GM23338 (cell line): ENCODE results near the gene NDUFV1. TPM values are rescaled to one million over a fixed set of nuclear protein-coding genes. Genes with fewer than 3 reads are reported as not detected.

Experiments used
- ATAC-seq: fragments of 200-7000 bp; cut with Tn5 transposase; 3 replicates; pipeline ENCODE4 v1.9.1; 2020
- DNase-seq: peaks from one replicate; pipeline ENCODE4 v3.0.0-alpha.2; 2015; ENCODE audit warnings: low spot score
- H2AFZ ChIP-seq: fragments of 200-600 bp; sonication (generic); 2 replicates; pipeline ENCODE4 v1.8.0; 2016; ENCODE audit warnings: antibody characterized with exemption, mild to moderate bottlenecking, moderate library complexity
- H3F3A ChIP-seq: fragments of 200-600 bp; sonication (generic); replicated peaks from 2 replicates; pipeline ENCODE4 v1.8.0; 2017; ENCODE audit warnings: antibody characterized with exemption, mixed run types, low read depth
- H3K27ac ChIP-seq: fragments of 200-600 bp; sonication (generic); 2 replicates; pipeline ENCODE4 v1.6.1; 2016; ENCODE audit warnings: low read depth
- H3K27me3 ChIP-seq: fragments of 200-600 bp; sonication (generic); 2 replicates; pipeline ENCODE4 v1.8.0; 2016; ENCODE audit warnings: mild to moderate bottlenecking, mixed run types, moderate library complexity; ENCODE audit not compliant: insufficient read depth
- H3K36me3 ChIP-seq: fragments of 200-600 bp; sonication (generic); 2 replicates; pipeline ENCODE4 v1.8.0; 2016; ENCODE audit warnings: mild to moderate bottlenecking; ENCODE audit not compliant: insufficient read depth
- H3K4me1 ChIP-seq: fragments of 200-600 bp; sonication (generic); 2 replicates; pipeline ENCODE4 v1.8.0; 2016; ENCODE audit warnings: mild to moderate bottlenecking, moderate library complexity; ENCODE audit not compliant: insufficient read depth
- H3K4me2 ChIP-seq: fragments of 200-600 bp; sonication (generic); 2 replicates; pipeline ENCODE4 v1.7.1; 2017; ENCODE audit warnings: mixed run types
- H3K4me3 ChIP-seq: fragments of 200-600 bp; sonication (generic); 2 replicates; pipeline ENCODE4 v1.6.1; 2016; ENCODE audit warnings: mixed run types
- H3K79me2 ChIP-seq: fragments of 200-600 bp; sonication (generic); replicated peaks from 2 replicates; pipeline ENCODE4 v1.8.0; 2017; ENCODE audit warnings: mild to moderate bottlenecking; ENCODE audit not compliant: insufficient read depth
- H3K9me2 ChIP-seq: fragments of 200-600 bp; sonication (generic); 2 replicates; pipeline ENCODE4 v1.8.0; 2017; ENCODE audit not compliant: insufficient read depth
- H4K20me1 ChIP-seq: fragments of 200-600 bp; sonication (generic); replicated peaks from 2 replicates; pipeline ENCODE4 v1.8.0; 2017; ENCODE audit warnings: mild to moderate bottlenecking; ENCODE audit not compliant: insufficient read depth
- H3K27ac Mint-ChIP-seq: 2 replicates; pipeline ENCODE4 v1.8.0; 2020; ENCODE audit warnings: inconsistent platforms, mild to moderate bottlenecking, moderate library complexity, mixed read lengths
- H3K27me3 Mint-ChIP-seq: 3 replicates; pipeline ENCODE4 v1.8.0; 2022; ENCODE audit warnings: low read depth, mild to moderate bottlenecking, moderate library complexity, mixed read lengths, inconsistent platforms; ENCODE audit not compliant: insufficient read depth, poor library complexity
- H3K36me3 Mint-ChIP-seq: 3 replicates; pipeline ENCODE4 v1.8.0; 2021; ENCODE audit warnings: low read depth, mild to moderate bottlenecking, inconsistent platforms, moderate library complexity, mixed read lengths
- H3K4me1 Mint-ChIP-seq: 3 replicates; pipeline ENCODE4 v1.8.0; 2020; ENCODE audit warnings: mild to moderate bottlenecking, inconsistent platforms, mixed read lengths
- H3K4me3 Mint-ChIP-seq: 3 replicates; pipeline ENCODE4 v1.8.0; 2021; ENCODE audit warnings: moderate library complexity, mild to moderate bottlenecking, inconsistent platforms, mixed read lengths
- H3K9me3 Mint-ChIP-seq: 3 replicates; pipeline ENCODE4 v1.8.0; 2020; ENCODE audit warnings: moderate library complexity, mild to moderate bottlenecking, inconsistent platforms, mixed read lengths
- CREB1 ChIP-seq: fragments of 250-450 bp; sonication (Bioruptor Pico); IDR thresholded peaks from 2 replicates; pipeline ENCODE4 v1.5.0; 2020; ENCODE audit warnings: low read depth, mild to moderate bottlenecking, moderate library complexity
- EZH2phosphoT487 ChIP-seq: fragments of 200-600 bp; sonication (generic); IDR thresholded peaks from one replicate; pipeline ENCODE4 v1.8.1; 2018; ENCODE audit warnings: antibody characterized with exemption; ENCODE audit not compliant: unreplicated experiment
- JUNB ChIP-seq: IDR thresholded peaks from one replicate; pipeline ENCODE4 v1.6.1; 2016; ENCODE audit warnings: antibody characterized with exemption; ENCODE audit not compliant: unreplicated experiment
- POLR2AphosphoS5 ChIP-seq: IDR thresholded peaks from 2 replicates; pipeline ENCODE4 v1.6.1; 2016; ENCODE audit warnings: antibody characterized with exemption, low read depth
- STAT1 ChIP-seq: IDR thresholded peaks from one replicate; pipeline ENCODE4 v1.6.1; 2016; ENCODE audit warnings: antibody characterized with exemption; ENCODE audit not compliant: unreplicated experiment
- ZNF114 ChIP-seq: fragments of 250-450 bp; sonication (Bioruptor Pico); IDR thresholded peaks from 2 replicates; pipeline ENCODE4 v1.5.0; 2020; ENCODE audit warnings: mild to moderate bottlenecking, moderate library complexity
- ZNF331 ChIP-seq: fragments of 250-450 bp; sonication (Bioruptor Pico); IDR thresholded peaks from 2 replicates; pipeline ENCODE4 v1.5.0; 2020; ENCODE audit warnings: low read depth, mild to moderate bottlenecking, moderate library complexity
- polyA plus RNA-seq: library from polyadenylated mRNA; unstranded; fragments of >200 nt; fragmentation: Nextera tagmentation; extraction: Ambion mirVana; gene quantifications from 2 replicates; pipeline ENCODE4 v1.2.1, GENCODE V29; 2016
- total RNA-seq: library from RNA; depleted of rRNA; stranded (reverse); fragments of >200 nt; shearing (Covaris generic); gene quantifications from 2 replicates; pipeline ENCODE4 v1.2.3, GENCODE V29; 2014
- TF ChIP-seq, protein P1 (sequence below): IDR thresholded peaks from 2 replicates; pipeline ENCODE4 v1.6.1; 2016; ENCODE audit warnings: antibody characterized with exemption
- TF ChIP-seq, protein P2 (sequence below): IDR thresholded peaks from one replicate; pipeline ENCODE4 v1.6.1; 2018; ENCODE audit warnings: antibody characterized with exemption; ENCODE audit not compliant: unreplicated experiment
- TF ChIP-seq, protein P3 (sequence below), 2 experiments: fragments of 200-600 bp in 1 of 2; sonication (generic) in 1 of 2; conservative IDR thresholded peaks; 2 replicates each; pipeline versions ENCODE4 v1.5.1 to v1.6.1; 2016 to 2017; ENCODE audit warnings: antibody characterized with exemption in 2 of 2, low read depth in 2 of 2, mild to moderate bottlenecking in 2 of 2, moderate library complexity in 1 of 2

Gene NDUFV1
- total and polyA plus RNA-seq, 2 experiments from 2014 or later: 104 to 241 TPM

DNA sequence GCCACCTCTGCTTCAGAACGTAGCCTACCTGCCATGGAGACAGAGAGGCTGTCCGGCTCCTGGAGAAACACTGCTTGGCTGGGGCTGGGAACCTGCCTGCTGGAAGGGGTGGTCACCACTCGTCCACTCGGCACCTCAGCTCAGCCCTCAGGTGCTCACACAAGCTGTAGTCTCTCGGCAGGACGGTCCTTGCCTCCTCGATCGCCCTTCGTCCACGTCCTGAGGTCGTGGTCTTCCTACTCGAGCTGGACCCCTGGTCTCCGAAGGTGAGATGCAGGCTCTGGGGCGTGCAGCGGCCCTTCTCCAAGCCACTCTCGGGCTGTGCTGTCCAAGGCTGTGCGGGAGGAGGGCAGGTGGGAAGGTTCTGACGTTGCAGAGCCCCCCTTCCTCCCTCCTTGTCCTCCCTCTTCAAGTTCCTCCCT, 32.7 kb downstream of the NDUFV1 start, which contains the start of gene TBX10 (continued):
- TF ChIP-seq JUNB: no peak
- TF ChIP-seq EZH2phosphoT487: no peak
- no peak for TF ChIP-seq POLR2AphosphoS5
- TF ChIP-seq STAT1: no peak
- TF ChIP-seq, protein P1, sequence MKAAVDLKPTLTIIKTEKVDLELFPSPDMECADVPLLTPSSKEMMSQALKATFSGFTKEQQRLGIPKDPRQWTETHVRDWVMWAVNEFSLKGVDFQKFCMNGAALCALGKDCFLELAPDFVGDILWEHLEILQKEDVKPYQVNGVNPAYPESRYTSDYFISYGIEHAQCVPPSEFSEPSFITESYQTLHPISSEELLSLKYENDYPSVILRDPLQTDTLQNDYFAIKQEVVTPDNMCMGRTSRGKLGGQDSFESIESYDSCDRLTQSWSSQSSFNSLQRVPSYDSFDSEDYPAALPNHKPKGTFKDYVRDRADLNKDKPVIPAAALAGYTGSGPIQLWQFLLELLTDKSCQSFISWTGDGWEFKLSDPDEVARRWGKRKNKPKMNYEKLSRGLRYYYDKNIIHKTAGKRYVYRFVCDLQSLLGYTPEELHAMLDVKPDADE: no peak
- TF ChIP-seq, protein P2, sequence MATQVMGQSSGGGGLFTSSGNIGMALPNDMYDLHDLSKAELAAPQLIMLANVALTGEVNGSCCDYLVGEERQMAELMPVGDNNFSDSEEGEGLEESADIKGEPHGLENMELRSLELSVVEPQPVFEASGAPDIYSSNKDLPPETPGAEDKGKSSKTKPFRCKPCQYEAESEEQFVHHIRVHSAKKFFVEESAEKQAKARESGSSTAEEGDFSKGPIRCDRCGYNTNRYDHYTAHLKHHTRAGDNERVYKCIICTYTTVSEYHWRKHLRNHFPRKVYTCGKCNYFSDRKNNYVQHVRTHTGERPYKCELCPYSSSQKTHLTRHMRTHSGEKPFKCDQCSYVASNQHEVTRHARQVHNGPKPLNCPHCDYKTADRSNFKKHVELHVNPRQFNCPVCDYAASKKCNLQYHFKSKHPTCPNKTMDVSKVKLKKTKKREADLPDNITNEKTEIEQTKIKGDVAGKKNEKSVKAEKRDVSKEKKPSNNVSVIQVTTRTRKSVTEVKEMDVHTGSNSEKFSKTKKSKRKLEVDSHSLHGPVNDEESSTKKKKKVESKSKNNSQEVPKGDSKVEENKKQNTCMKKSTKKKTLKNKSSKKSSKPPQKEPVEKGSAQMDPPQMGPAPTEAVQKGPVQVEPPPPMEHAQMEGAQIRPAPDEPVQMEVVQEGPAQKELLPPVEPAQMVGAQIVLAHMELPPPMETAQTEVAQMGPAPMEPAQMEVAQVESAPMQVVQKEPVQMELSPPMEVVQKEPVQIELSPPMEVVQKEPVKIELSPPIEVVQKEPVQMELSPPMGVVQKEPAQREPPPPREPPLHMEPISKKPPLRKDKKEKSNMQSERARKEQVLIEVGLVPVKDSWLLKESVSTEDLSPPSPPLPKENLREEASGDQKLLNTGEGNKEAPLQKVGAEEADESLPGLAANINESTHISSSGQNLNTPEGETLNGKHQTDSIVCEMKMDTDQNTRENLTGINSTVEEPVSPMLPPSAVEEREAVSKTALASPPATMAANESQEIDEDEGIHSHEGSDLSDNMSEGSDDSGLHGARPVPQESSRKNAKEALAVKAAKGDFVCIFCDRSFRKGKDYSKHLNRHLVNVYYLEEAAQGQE: no peak
- no peak for TF ChIP-seq ZNF114 (CRISPR knock-in tag)
- no peak for TF ChIP-seq ZNF331 (CRISPR knock-in tag)

DNA sequence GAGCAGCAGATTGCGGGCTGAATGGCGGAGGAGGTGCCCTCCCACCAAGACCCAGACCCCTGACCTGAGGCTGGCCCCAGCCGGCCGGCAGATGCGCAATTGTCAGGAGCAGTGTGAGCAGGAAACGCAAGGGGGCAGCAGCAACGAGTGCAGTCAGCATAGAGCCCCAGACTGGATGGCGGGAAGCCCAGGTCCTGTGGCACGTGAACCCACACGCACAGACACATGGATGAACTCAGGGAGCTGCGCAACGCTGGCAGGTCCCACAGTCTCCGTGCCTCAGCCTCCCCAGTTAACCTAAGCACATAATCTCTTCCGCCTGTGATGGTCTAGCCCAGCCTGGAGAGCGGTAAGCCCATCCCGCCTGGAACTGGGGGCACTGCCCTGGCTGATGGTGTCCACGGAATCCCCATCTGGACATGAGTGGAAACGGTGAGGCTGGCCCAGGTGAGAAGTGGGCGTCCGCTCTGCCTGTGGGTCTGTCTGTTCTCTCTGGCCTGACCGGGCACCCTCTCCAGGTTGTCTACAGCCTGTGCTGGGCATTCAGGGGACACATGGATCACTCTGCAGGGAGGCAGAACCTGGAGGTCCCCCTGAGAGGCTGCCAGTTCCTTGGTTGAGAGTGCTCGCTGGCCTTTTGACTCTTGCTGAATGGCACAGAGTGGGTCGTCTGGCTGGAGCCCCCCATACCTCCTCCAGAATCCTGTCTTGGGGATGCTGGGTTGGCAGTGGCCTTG, 33.5 kb downstream of the NDUFV1 start:
- Histone ChIP-seq H3K4me2 (no peak overlapping the region), H3K4me3 (no peak overlapping the region), H3F3A (no peaks in the 10 kb centered on the region), H3K27me3 (peaks cover 8% of the 10 kb centered on the region), H2AFZ (peak overlapping the region; percentile 87; the same call in 1 of the 2 replicates), H3K36me3 (no peaks in the 10 kb centered on the region), H3K27ac (no peak overlapping the region), H3K4me1 (no peaks in the 10 kb centered on the region), H4K20me1 (no peaks in the 10 kb centered on the region), H3K9me2 (no peaks in the 10 kb centered on the region), H3K79me2 (no peaks in the 10 kb centered on the region)
- ATAC-seq (peak; percentile 94), DNase-seq (peak; percentile 93)
- no peak overlapping the region for H3K4me3 Mint-ChIP-seq
- no peak overlapping the region for H3K27ac Mint-ChIP-seq
- H3K4me1 Mint-ChIP-seq: peaks cover 3% of the 10 kb centered on the region; the same call in 1 of the 3 replicates
- TF ChIP-seq JUNB (no peak), CREB1 (CRISPR knock-in tag) (peak; percentile 46; the same call in 1 of the 2 replicates)
- TF ChIP-seq, protein P3, sequence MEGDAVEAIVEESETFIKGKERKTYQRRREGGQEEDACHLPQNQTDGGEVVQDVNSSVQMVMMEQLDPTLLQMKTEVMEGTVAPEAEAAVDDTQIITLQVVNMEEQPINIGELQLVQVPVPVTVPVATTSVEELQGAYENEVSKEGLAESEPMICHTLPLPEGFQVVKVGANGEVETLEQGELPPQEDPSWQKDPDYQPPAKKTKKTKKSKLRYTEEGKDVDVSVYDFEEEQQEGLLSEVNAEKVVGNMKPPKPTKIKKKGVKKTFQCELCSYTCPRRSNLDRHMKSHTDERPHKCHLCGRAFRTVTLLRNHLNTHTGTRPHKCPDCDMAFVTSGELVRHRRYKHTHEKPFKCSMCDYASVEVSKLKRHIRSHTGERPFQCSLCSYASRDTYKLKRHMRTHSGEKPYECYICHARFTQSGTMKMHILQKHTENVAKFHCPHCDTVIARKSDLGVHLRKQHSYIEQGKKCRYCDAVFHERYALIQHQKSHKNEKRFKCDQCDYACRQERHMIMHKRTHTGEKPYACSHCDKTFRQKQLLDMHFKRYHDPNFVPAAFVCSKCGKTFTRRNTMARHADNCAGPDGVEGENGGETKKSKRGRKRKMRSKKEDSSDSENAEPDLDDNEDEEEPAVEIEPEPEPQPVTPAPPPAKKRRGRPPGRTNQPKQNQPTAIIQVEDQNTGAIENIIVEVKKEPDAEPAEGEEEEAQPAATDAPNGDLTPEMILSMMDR (conservative IDR thresholded peaks at IDR 0.05; ENCODE audit: low read depth in 2 of 2): peak; percentile 57 to 94
- peaks cover 13% of the 10 kb centered on the region for H3K27me3 Mint-ChIP-seq
- H3K36me3 Mint-ChIP-seq: no peaks in the 10 kb centered on the region; the same call in 2 of the 3 replicates
- no peaks in the 10 kb centered on the region for H3K9me3 Mint-ChIP-seq
